Measurements from ENCODE around the gene LIMS2. TPM values are rescaled to one million over a fixed set of nuclear protein-coding genes. Genes with fewer than 3 reads are reported as not detected.
A peak's percentile ranks its signal among the peaks of the same experiment; 100 is the strongest.

The LIMS2 gene
- total RNA-seq, 2 experiments from 2014 or later = 6.1 to 7.0 TPM

GRCh38 chr2:127605691-127606263, 69.6 kb downstream of the LIMS2 start:
- no peak overlapping the region for H3K27ac ChIP-seq (ENCODE audit: low read depth in 1 of 2, low read length in 2 of 2)
- peaks cover 0 to under 1% of the 10 kb centered on the region in 2 experiments for H3K9me3 ChIP-seq (ENCODE audit: control insufficient read depth in 1 of 2, insufficient read depth in 1 of 2, low read length in 2 of 2)
- Mint-ChIP-seq H3K36me3 (ENCODE audit: low read depth) (no peaks in the 10 kb centered on the region), H3K27me3 (no peaks in the 10 kb centered on the region), H3K9me3 (no peaks in the 10 kb centered on the region), H3K27ac (no peak overlapping the region), H3K4me1 (ENCODE audit: low read depth) (peaks cover 6% of the 10 kb centered on the region), H3K4me3 (no peak overlapping the region)
- intact Hi-C loops (cut with DNase I, micrococcal nuclease) = no loop called here
- CTCF ChIA-PET = interaction anchor here (2.0 kb wide), 1 partner anchor 15 kb away, joined by 4 read pairs; no protein-coding TSS in a partner anchor
- POLR2A ChIA-PET = no interaction called here
- peaks cover 10% of the 10 kb centered on the region for H3K4me1 ChIP-seq (ENCODE audit: insufficient read depth, low read length)
- H3K4me3 ChIP-seq (ENCODE audit: low read length) = no peak overlapping the region
- TF ChIP-seq CTCF (IDR thresholded peaks at IDR 0.05) = no peak
- no peaks in the 10 kb centered on the region for H3K27me3 ChIP-seq (ENCODE audit: control insufficient read depth in 1 of 2, insufficient read depth in 2 of 2, low read length in 2 of 2)
- DNase-seq (peak in 1 of 14 experiments; percentile 11), ATAC-seq (ENCODE audit: poor library complexity) (no peak)
- no peaks in the 10 kb centered on the region for H3K36me3 ChIP-seq (ENCODE audit: insufficient read depth, low read length)

DNA sequence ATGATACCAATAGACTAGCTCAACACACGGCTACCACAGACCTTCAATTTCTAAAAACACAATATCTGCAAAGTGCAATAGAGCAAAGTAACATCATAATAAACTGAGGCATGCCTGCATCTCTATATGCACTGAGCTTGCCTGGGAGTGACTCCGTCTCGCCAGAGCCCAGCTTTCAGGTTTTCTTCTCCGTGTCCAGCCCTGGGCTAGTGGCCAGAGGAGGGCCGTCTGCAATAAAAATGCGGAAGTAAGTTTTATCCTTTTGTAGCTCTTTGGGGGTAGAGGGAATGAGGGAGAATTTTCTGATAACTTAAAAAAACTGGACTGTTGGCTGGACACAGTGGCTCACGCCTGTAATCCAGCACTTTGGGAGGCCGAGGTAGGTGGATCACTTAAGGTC, 70.3 kb downstream of the LIMS2 start:
- Mint-ChIP-seq H3K27ac (no peak overlapping the region), H3K9me3 (no peaks in the 10 kb centered on the region), H3K4me3 (no peak overlapping the region), H3K36me3 (ENCODE audit: low read depth) (no peaks in the 10 kb centered on the region), H3K4me1 (ENCODE audit: low read depth) (peaks cover 6% of the 10 kb centered on the region), H3K27me3 (no peaks in the 10 kb centered on the region)
- ChIA-PET CTCF (interaction anchor here (0.6 to 2.0 kb wide), 2 partner anchors 14 to 674 kb away, joined by 4 to 5 read pairs; no protein-coding TSS in a partner anchor), POLR2A (no interaction called here)
- no peak for TF ChIP-seq CTCF (IDR thresholded peaks at IDR 0.05)
- Histone ChIP-seq H3K27ac (ENCODE audit: low read depth in 1 of 2, low read length in 2 of 2) (no peak overlapping the region), H3K9me3 (ENCODE audit: control insufficient read depth in 1 of 2, insufficient read depth in 1 of 2, low read length in 2 of 2) (no peaks in the 10 kb centered on the region), H3K36me3 (ENCODE audit: insufficient read depth, low read length) (no peaks in the 10 kb centered on the region), H3K4me1 (ENCODE audit: insufficient read depth, low read length) (peaks cover 10% of the 10 kb centered on the region), H3K4me3 (ENCODE audit: low read length) (no peak overlapping the region), H3K27me3 (ENCODE audit: control insufficient read depth in 1 of 2, insufficient read depth in 2 of 2, low read length in 2 of 2) (no peaks in the 10 kb centered on the region)
- DNase-seq = no peak
- intact Hi-C loops (cut with DNase I, micrococcal nuclease) = no loop called here
- no peak for ATAC-seq (ENCODE audit: poor library complexity)

- CTCF ChIA-PET = interaction anchor here (0.9 to 4.1 kb wide), 2 partner anchors 8 to 51 kb away, joined by 4 to 10 read pairs; no protein-coding TSS in a partner anchor
- H3K27ac ChIP-seq (ENCODE audit: low read depth in 1 of 2, low read length in 2 of 2) = no peak overlapping the region
- Mint-ChIP-seq H3K27ac (no peak overlapping the region), H3K4me3 (no peak overlapping the region), H3K27me3 (no peaks in the 10 kb centered on the region), H3K4me1 (ENCODE audit: low read depth) (peaks cover 8% of the 10 kb centered on the region), H3K36me3 (ENCODE audit: low read depth) (no peaks in the 10 kb centered on the region), H3K9me3 (no peaks in the 10 kb centered on the region)
- TF ChIP-seq CTCF (IDR thresholded peaks at IDR 0.05) = no peak
- H3K27me3 ChIP-seq (ENCODE audit: control insufficient read depth in 1 of 2, insufficient read depth in 2 of 2, low read length in 2 of 2) = no peaks in the 10 kb centered on the region
- H3K9me3 ChIP-seq (ENCODE audit: control insufficient read depth in 1 of 2, insufficient read depth in 1 of 2, low read length in 2 of 2) = no peaks in the 10 kb centered on the region
- POLR2A ChIA-PET = no interaction called here
- no peaks in the 10 kb centered on the region for H3K36me3 ChIP-seq (ENCODE audit: insufficient read depth, low read length)
- H3K4me1 ChIP-seq (ENCODE audit: insufficient read depth, low read length) = no peaks in the 10 kb centered on the region
- intact Hi-C loops (cut with DNase I, micrococcal nuclease) = no loop called here
- ATAC-seq (ENCODE audit: poor library complexity) (no peak), DNase-seq (no peak)
- H3K4me3 ChIP-seq (ENCODE audit: low read length) = no peak overlapping the region
Observed at GRCh38 chr2:127599211-127599610, 76.1 kb downstream of the LIMS2 start.
